COLO668 (cell line): ENCODE measurements around the gene ZC2HC1B.
"Not testable (repeated sequence)": the region's sequence is repeated elsewhere in the genome, so short reads cannot be mapped to it uniquely, and the experiment has no call there.

ENCODE experiments used
- DNase-seq: peaks from one replicate; lab custom pipeline; 2025; ENCODE audit not compliant: unreplicated experiment; lab: John Stamatoyannopoulos, UW

The ZC2HC1B gene

GRCh38 chr6:143868808-143869207, 4.5 kb downstream of the ZC2HC1B start:
- DNase-seq, result not testable (repeated sequence)

GRCh38 chr6:143871202-143871730, 7.0 kb downstream of the ZC2HC1B start:
- not testable (repeated sequence) for DNase-seq

DNA sequence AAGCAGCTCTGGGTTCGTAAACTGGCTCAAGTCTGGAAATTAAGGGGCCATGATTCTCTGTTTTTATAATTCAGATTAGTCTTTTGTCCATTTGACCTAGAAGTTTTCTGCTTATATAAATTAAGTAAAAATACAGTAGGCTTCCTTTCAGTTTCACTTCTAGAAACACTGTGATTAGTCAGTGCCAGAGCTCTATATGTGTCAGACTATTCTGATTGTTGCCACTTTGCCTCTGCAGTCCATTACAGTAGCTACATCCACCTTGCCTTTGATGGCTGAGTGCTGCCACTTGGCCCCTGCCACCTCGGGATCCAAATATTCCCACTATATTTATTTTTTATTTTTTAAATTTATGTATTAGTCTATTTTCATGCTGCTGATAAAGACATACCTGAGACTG, 7.9 kb downstream of the ZC2HC1B start:
- no peak for DNase-seq

- DNase-seq, result not testable (repeated sequence)
These were observed 9.3 kb downstream of the ZC2HC1B start for GRCh38 chr6:143873600-143873999.

GRCh38 chr6:143874503-143874902, 10.2 kb downstream of the ZC2HC1B start:
- DNase-seq, result not testable (repeated sequence)

DNA sequence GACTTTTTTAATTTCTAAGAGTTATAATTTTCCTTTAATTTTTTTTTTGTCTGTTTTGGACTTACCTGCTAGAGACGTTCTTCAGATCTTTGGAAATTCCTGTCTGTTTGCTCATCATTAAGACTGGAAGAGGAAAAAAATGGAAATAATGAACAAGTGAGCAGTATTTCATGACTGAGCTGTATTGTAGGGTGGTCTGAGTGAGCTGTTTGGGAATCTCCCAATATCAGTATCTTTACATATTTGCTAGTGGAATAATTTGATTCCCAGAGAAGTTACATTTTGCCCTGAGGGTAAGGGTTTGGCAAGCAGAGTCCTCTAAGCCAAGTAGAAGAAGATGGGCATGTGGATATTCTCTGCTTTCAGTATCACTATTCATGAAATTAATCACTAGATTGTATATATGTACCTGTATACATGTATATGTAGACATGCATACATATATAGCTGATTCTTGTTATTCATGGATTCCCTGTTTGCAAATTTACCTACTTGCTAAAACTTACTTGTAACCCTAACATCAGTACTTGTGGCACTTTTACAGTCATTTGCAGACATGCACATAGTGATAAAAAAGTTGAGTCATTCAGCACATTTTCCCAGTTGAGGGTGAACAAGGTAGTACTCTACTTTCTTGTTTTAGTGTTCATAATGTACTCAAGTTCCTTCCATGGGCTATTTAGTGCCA, 13.5 kb downstream of the ZC2HC1B start:
- no peak for DNase-seq

DNA sequence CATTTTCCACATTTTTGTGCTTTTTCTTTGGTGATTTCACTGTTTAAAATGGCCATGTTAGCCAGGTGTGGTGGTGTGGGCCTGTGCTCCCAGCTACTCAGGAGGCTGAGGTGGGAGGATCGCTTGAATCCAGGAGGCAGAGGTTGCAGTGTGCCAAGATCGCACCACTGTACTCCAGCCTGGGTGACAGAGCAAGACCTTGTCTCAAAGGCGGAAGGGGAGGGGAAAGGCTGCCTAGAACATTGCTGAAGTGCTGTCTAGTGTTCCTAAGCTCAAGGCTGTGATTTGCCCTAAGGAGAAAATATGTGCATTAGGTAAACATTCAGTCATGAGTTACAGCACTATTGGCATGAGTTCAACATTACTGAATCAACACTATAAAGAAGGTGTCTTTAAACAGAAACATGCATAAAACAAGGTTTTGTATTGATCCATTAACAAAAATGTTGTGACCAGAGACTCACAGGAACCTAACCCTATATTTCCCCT, 14.0 kb downstream of the ZC2HC1B start:
- no peak for DNase-seq

GRCh38 chr6:143880412-143880811, 16.1 kb downstream of the ZC2HC1B start:
- DNase-seq, result no peak

DNA sequence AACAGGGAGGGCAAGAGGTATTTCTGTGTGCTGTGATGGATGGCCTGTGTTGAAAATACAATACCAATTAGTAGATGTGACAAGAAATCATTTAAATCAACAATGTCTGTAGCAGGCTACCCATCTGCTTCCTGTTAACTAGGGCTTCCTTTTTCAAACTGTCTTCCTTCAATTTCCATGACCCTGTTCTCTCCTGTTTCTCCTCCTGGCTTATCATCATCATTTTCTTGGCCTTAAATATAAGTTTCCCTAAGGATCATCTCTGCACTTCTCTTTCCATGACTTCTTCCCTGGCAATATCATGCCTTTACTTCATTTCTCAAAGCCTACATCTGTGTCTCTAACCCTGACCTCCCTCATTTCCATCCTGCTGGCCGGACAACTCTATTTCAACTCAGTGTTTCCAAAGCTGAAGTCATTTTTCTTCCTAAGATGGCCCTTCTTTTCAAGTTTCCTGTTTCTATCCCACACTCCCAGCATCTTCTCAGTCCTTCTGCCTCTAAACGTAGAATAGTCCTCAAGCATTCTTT, 18.2 kb downstream of the ZC2HC1B start:
- DNase-seq, result no peak

DNA sequence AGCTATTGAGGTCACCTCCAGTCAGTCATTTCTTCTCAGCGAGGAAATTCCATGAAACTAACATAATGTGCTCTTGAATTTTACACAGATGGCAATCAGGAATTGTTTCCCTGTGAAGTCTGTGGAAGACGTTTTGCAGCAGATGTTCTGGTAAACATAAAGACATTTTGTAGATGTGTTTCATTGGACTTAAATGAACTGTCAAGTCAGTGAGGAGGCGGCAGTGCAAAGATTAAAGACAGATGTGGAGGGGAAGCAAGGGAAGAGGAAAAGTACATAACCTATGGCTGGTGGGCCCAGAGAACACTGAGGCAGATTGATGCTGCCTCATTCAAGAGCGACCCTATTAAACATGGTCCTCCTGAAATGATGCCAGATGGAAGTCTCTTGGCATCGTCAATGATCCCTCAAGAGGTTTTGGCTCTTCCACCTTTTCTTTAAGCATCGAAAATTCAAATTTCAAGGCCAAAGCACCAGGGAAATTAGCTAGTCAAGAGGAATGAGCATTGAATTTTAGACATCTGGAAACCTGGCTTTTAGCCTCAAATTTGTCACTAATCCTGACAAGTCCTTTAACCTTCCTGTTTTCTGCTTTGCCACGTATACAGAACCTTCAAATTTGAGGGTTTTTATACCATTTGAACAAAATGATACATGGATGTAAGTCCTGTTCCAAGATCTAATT, 20.1 kb downstream of the ZC2HC1B start:
- no peak for DNase-seq

GRCh38 chr6:143885116-143885515, 20.8 kb downstream of the ZC2HC1B start:
- DNase-seq, result no peak

GRCh38 chr6:143894655-143895054, 30.4 kb downstream of the ZC2HC1B start:
- no peak for DNase-seq

DNA sequence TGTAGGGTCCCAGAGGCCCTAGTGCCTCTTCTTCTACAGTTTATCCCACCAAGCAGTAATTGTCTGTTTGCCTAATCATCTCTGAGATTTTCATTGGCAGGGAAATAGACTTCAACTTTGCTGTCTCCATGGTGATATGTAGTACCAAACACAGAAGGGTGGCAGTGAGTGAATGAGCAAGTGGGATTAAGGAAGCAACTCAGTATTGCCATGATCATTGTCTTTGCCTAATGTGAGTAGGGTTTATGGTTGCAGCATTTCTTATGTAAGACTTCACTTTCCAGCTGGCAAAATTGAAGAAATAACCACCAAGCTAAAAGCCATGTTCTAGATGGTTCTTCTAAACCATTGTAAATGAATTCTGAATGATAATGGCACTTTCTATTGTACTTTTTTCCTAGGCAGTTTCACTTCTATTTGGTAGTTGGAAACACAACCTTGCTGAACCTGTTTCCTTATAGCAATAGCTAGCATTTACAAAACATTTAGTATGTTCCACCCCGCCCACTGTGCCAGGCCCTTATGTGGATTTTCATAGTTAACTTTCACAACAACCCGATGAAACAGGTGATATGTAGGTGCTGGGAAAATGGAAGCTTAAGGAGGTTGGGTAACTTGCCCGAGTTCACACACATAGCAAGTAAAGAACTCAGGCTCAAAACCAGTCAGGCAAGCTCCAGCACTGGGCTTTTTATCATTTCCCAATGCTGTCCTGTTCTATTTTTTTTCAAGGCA, 32.0 kb downstream of the ZC2HC1B start:
- DNase-seq, result no peak

DNA sequence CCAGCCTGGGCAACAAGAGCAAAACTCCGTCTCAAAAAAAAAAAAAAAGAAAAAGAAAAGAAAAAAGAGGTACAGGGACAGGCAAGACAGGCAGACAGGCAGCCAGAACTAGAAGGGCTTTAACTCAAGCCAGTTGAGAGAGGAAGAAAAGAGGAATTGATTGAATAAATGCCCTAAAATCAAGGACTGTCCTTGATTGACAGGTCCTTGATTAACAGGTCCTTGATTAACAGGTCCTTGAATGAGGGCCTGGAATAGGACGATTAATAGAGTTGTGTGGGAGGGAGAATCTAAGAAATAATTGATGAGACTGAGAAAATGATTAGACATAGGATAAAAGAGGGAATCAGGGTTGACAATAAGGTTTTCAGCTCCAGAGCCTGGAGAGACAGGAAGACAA, 36.1 kb downstream of the ZC2HC1B start:
- no peak for DNase-seq

DNA sequence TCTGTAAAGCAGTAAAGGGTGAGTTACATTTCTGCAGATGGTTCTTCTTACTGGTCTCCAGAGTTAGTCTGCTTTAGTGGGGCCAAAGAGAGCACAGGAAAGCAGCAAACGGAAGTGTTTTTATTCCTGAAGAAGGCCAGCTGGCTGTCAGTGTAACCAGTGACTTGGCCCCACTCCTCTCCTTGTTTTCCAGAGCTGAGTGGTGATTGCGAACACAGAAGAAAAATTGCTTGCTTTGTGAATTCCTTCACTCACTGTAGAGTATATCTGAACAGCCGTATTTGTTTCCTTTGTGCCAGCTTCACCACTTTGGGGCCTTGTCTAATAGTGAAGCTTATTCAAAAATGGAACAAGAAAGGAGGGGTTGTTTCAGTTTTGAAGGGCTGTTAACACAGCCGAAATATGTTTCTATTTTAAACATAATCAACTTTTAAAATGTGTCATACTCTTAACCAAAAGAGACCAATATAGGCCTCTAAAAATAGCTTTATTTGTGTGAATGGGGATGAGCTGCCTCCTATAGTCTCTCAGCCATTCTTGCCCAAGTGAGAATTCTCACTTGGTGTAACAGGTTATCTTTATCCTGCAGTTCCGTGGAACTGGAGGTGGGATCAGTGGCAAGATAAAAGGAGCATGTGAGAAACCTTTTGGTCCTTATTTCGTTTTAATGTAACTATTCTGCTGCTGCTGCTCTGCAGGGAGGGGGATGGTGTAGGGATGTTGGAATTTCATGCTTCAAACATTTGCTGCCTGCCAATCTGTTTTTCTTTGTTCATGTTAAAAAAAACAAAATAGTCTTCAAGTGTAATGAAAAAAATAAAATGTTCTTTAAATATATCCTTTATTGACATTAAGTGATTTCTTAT, 37.8 kb downstream of the ZC2HC1B start:
- DNase-seq, result no peak

- DNase-seq, result no peak
These were observed 38.6 kb downstream of the ZC2HC1B start for GRCh38 chr6:143902827-143903226.

GRCh38 chr6:143911028-143911427, 46.8 kb downstream of the ZC2HC1B start:
- DNase-seq, result no peak

DNA sequence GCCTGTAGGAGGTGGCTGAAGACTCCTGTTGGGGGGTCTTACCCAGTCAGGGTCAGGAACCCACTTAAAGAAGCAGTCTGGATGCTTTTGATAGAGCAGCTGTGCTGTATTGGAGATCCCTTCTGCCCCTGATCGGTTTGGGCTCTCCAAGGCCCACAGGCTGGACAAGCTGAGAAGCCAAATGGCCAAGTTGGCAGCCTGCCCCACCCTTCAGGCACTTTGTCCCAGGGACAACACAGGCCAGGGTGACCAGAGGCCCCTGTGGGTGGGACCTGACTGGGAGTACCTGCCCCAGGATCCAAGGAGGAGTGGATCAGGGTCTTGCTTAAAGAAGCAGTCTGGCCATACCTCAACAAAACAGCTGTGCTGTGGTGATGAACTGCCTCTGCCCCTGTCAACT, 48.4 kb downstream of the ZC2HC1B start:
- no peak for DNase-seq

- DNase-seq, result not testable (repeated sequence)
These were observed 52.8 kb downstream of the ZC2HC1B start for GRCh38 chr6:143917026-143917425.

DNA sequence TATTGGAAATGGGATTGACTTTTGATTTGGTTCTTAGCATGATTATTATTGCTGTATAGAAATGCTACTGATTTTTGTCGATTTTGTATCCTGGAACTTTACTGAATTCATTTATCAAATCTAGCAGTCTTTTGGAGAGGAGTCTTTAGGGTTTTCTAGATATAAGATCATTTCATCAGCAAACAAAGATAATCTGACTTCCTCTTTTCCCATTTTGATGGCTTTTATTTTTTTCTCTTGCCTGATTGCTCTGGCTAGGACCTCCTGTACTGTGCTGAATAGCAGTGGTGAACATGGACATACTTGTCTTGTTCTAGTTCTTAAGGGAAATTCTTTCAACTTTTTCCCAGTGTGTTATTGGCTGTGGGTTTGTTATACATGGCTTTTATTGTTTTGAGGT, 64.6 kb downstream of the ZC2HC1B start:
- no peak for DNase-seq
